ENCODE data around the gene FIZ1. TPM values are rescaled to one million over a fixed set of nuclear protein-coding genes. Genes with fewer than 3 reads are reported as not detected.
A peak's percentile ranks its signal among the peaks of the same experiment; 100 is the strongest.

FIZ1 gene
- total RNA-seq, 1 donor from 2014 or later: 2.5 TPM

GRCh38 chr19:55613930-55614710 lies 14.8 kb upstream of the FIZ1 start:
- DNase-seq (ENCODE audit: low read depth, low spot score): no peak

GRCh38 chr19:55613396-55613795 lies 14.1 kb upstream of the FIZ1 start:
- DNase-seq (ENCODE audit: low read depth, low spot score): no peak

GRCh38 chr19:55611983-55612645 lies 12.8 kb upstream of the FIZ1 start:
- no peak for DNase-seq (ENCODE audit: low read depth, low spot score)

- DNase-seq (ENCODE audit: low read depth, low spot score): no peak
Observed at GRCh38 chr19:55611300-55611982, 12.1 kb upstream of the FIZ1 start.

- DNase-seq (ENCODE audit: low read depth, low spot score): no peak
Observed at GRCh38 chr19:55609326-55609725, 10.0 kb upstream of the FIZ1 start.

- DNase-seq (ENCODE audit: low read depth, low spot score): no peak
Observed at GRCh38 chr19:55606817-55607216, 7.5 kb upstream of the FIZ1 start.

- no peak for DNase-seq (ENCODE audit: low read depth, low spot score)
Observed at GRCh38 chr19:55606471-55606787, 7.1 kb upstream of the FIZ1 start.

- peak; percentile 61 for DNase-seq (ENCODE audit: low read depth, low spot score)
Observed at GRCh38 chr19:55605637-55606470, 6.5 kb upstream of the FIZ1 start, which contains the start of gene ZNF865. TSS of gene ZNF865 (plus strand) at chr19:55605647. CDS start at chr19:55613619, 7,972 bp downstream.

GRCh38 chr19:55605207-55605636 lies 5.9 kb upstream of the FIZ1 start:
- DNase-seq (ENCODE audit: low read depth, low spot score): peak; percentile 84

GRCh38 chr19:55603581-55604292 lies 4.4 kb upstream of the FIZ1 start:
- DNase-seq (ENCODE audit: low read depth, low spot score): no peak

- DNase-seq (ENCODE audit: low read depth, low spot score): no peak
Observed at GRCh38 chr19:55603115-55603514, 3.8 kb upstream of the FIZ1 start.

GRCh38 chr19:55602104-55603001 lies 3.0 kb upstream of the FIZ1 start:
- DNase-seq (ENCODE audit: low read depth, low spot score): no peak

- DNase-seq (ENCODE audit: low read depth, low spot score): no peak
Observed at GRCh38 chr19:55601084-55601483, 1.8 kb upstream of the FIZ1 start.

- DNase-seq (ENCODE audit: low read depth, low spot score): no peak
Observed at GRCh38 chr19:55600662-55601028, 1.3 kb upstream of the FIZ1 start.

GRCh38 chr19:55599842-55600661 lies 735 bp upstream of the FIZ1 start, which contains the start of gene ZNF524:
TSS of gene ZNF524 (plus strand) at chr19:55600288. CDS start at chr19:55602113, 1,825 bp downstream.
- DNase-seq (ENCODE audit: low read depth, low spot score): peak; percentile 56

GRCh38 chr19:55598719-55599467 lies 424 bp downstream of the FIZ1 start:
- peak; percentile 85 for DNase-seq (ENCODE audit: low read depth, low spot score)

GRCh38 chr19:55598034-55598433 lies 1.3 kb downstream of the FIZ1 start:
- no peak for DNase-seq (ENCODE audit: low read depth, low spot score)

- no peak for DNase-seq (ENCODE audit: low read depth, low spot score)
Observed at GRCh38 chr19:55597501-55597921, 1.8 kb downstream of the FIZ1 start.
